ENCODE data around the gene COL6A2.
"Not testable (repeated sequence)": the region's sequence is repeated elsewhere in the genome, so short reads cannot be mapped to it uniquely, and the experiment has no call there.

Gene COL6A2

GRCh38 chr21:46157396-46157986, 59.6 kb downstream of the COL6A2 start:
- no peak for DNase-seq

- DNase-seq, result no peak
Measured at GRCh38 chr21:46157987-46158451, 60.1 kb downstream of the COL6A2 start.

- no peak for DNase-seq
Measured at GRCh38 chr21:46158666-46159300, 60.9 kb downstream of the COL6A2 start.

- DNase-seq, result no peak
Measured at GRCh38 chr21:46159390-46159789, 61.5 kb downstream of the COL6A2 start.

GRCh38 chr21:46159841-46160656, 62.1 kb downstream of the COL6A2 start:
- no peak for DNase-seq

- no peak for DNase-seq
Measured at GRCh38 chr21:46160657-46160906, 62.7 kb downstream of the COL6A2 start.

GRCh38 chr21:46160907-46161632, 63.2 kb downstream of the COL6A2 start:
- no peak for DNase-seq

GRCh38 chr21:46161633-46162592, 64.0 kb downstream of the COL6A2 start:
- DNase-seq, result no peak

GRCh38 chr21:46163380-46163779, 65.5 kb downstream of the COL6A2 start:
- DNase-seq, result no peak

GRCh38 chr21:46165098-46165497, 67.2 kb downstream of the COL6A2 start:
- DNase-seq, result no peak

- no peak for DNase-seq
Measured at GRCh38 chr21:46168238-46168637, 70.3 kb downstream of the COL6A2 start.

GRCh38 chr21:46168659-46169386, 70.9 kb downstream of the COL6A2 start:
- no peak for DNase-seq

- DNase-seq, result not testable (repeated sequence)
Measured at GRCh38 chr21:46170436-46171193, 72.7 kb downstream of the COL6A2 start.

GRCh38 chr21:46171585-46171984, 73.7 kb downstream of the COL6A2 start:
- DNase-seq, result no peak

GRCh38 chr21:46171996-46172862, 74.3 kb downstream of the COL6A2 start:
- no peak for DNase-seq

- DNase-seq, result no peak
Measured at GRCh38 chr21:46172863-46173528, 75.1 kb downstream of the COL6A2 start.

- no peak for DNase-seq
Measured at GRCh38 chr21:46173573-46173972, 75.7 kb downstream of the COL6A2 start.

- not testable (repeated sequence) for DNase-seq
Measured at GRCh38 chr21:46176443-46177129, 78.7 kb downstream of the COL6A2 start.

GRCh38 chr21:46178961-46179360, 81.0 kb downstream of the COL6A2 start:
- no peak for DNase-seq
